Measurements from ENCODE around the gene WDR45B. TPM values are rescaled to one million over a fixed set of nuclear protein-coding genes. Genes with fewer than 3 reads are reported as not detected.

Gene WDR45B
- total and polyA plus RNA-seq, 2 donors (not counting 1 experiment from before 2014, with no cell fraction given): 54.3 to 72.7 TPM

DNA sequence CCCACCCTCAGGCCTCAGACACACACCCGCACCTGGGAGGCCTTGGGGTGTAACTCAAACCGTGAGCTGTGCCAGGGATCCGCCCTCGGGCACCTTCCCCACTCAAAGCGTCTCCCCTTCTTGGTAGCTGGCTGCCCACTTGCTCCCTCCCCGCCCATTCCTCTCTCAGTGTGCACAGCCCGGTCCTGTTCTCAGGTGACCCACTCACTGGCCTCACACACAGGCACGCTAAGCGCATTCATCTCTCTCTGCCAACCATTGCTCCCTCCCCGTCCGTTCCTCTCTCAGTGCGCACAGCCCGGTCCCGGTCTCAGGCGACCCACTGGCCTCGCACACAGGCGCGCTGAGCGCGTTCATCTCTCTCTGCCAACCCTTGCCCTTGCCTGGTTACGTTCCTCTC is 20.8 kb downstream of the WDR45B start:
- TF ChIP-seq EZH2 (IDR thresholded peaks at IDR 0.05; ENCODE audit: borderline replicate concordance, insufficient read depth, low read depth, low read length, poor library complexity, severe bottlenecking) (no peak), CTCF (IDR thresholded peaks at IDR 0.05) (no peak)
- intact Hi-C loops (cut with micrococcal nuclease): no loop called here
- Histone ChIP-seq H3K9ac (ENCODE audit: low read length) (no peak overlapping the region), H3K4me2 (replicated peaks; ENCODE audit: low read depth, low read length, poor library complexity, severe bottlenecking) (no peak overlapping the region), H3K27ac (ENCODE audit: low read length in 2 of 2) (no peak overlapping the region), H3K4me1 (ENCODE audit: control insufficient read depth in 2 of 2, insufficient read depth in 2 of 2, low read length in 2 of 2) (no peaks in the 10 kb centered on the region), H3K27me3 (replicated peaks in 1 of 4; ENCODE audit: control extremely low read depth in 1 of 4, control insufficient read depth in 3 of 4, insufficient read depth in 4 of 4, low read length in 3 of 4) (no peaks in the 10 kb centered on the region), H3K4me3 (ENCODE audit: control extremely low read depth in 1 of 5, extremely low read depth in 1 of 5, insufficient read depth in 1 of 5, low read depth in 2 of 5, low read length in 4 of 5) (no peak overlapping the region), H3K36me3 (replicated peaks in 1 of 2; ENCODE audit: control extremely low read depth in 1 of 2, control insufficient read depth in 1 of 2, extremely low read depth in 1 of 2, insufficient read depth in 2 of 2, low read length in 1 of 2) (peaks cover 0 to 67% of the 10 kb centered on the region in 2 experiments), H3K9me3 (ENCODE audit: control extremely low read depth in 1 of 3, control insufficient read depth in 2 of 3, insufficient read depth in 1 of 3, low read length in 2 of 3) (no peaks in the 10 kb centered on the region), H2AFZ (ENCODE audit: insufficient read depth, low read depth, low read length, poor library complexity, severe bottlenecking) (no peak overlapping the region), H4K20me1 (ENCODE audit: control insufficient read depth, insufficient read depth, low read length, poor library complexity, severe bottlenecking) (peaks cover 37% of the 10 kb centered on the region), H3K79me2 (ENCODE audit: control insufficient read depth, insufficient read depth, low read length) (peaks cover 28% of the 10 kb centered on the region)
- Mint-ChIP-seq H3K9me3 (ENCODE audit: insufficient read depth) (no peaks in the 10 kb centered on the region), H3K4me1 (no peaks in the 10 kb centered on the region), H3K27ac (no peak overlapping the region), H3K4me3 (no peak overlapping the region), H3K27me3 (no peaks in the 10 kb centered on the region)
- ChIA-PET CTCF (no interaction called here), POLR2A (no interaction called here)
- ATAC-seq (ENCODE audit: low read depth) (no peak), DNase-seq (no peak)
- WGBS (ENCODE audit: insufficient coverage): 98% methylated on average over 21 of the region's 21 CpGs

DNA sequence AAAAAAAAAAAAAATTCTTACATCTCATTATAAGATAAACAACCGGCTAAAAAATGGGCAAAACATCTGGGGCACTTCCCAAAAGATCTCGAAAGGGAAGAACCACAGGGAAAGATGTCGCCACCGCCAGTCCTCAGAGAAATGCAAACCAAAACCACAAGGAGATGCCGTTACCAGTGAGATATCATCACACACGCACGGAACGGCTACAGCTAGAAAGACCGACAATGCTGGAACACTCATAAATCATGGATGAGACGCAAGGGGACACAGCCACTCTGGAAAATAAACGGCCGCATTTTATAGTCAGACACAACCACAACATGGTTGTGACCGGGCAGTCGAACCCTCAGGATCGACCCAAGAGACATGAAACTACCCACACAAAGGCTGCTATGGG is 24.5 kb downstream of the WDR45B start:
- Histone ChIP-seq H3K9me3 (ENCODE audit: control extremely low read depth in 1 of 3, control insufficient read depth in 2 of 3, insufficient read depth in 1 of 3, low read length in 2 of 3) (no peaks in the 10 kb centered on the region), H3K4me2 (replicated peaks; ENCODE audit: low read depth, low read length, poor library complexity, severe bottlenecking) (no peak overlapping the region), H3K9ac (ENCODE audit: low read length) (no peak overlapping the region), H3K36me3 (replicated peaks in 1 of 2; ENCODE audit: control extremely low read depth in 1 of 2, control insufficient read depth in 1 of 2, extremely low read depth in 1 of 2, insufficient read depth in 2 of 2, low read length in 1 of 2) (peaks cover 0 to 79% of the 10 kb centered on the region in 2 experiments), H3K27me3 (replicated peaks in 1 of 4; ENCODE audit: control extremely low read depth in 1 of 4, control insufficient read depth in 3 of 4, insufficient read depth in 4 of 4, low read length in 3 of 4) (no peaks in the 10 kb centered on the region), H3K27ac (ENCODE audit: low read length in 2 of 2) (no peak overlapping the region), H3K4me1 (ENCODE audit: control insufficient read depth in 2 of 2, insufficient read depth in 2 of 2, low read length in 2 of 2) (no peaks in the 10 kb centered on the region), H3K4me3 (ENCODE audit: control extremely low read depth in 1 of 5, extremely low read depth in 1 of 5, insufficient read depth in 1 of 5, low read depth in 2 of 5, low read length in 4 of 5) (no peak overlapping the region), H2AFZ (ENCODE audit: insufficient read depth, low read depth, low read length, poor library complexity, severe bottlenecking) (no peak overlapping the region), H3K79me2 (ENCODE audit: control insufficient read depth, insufficient read depth, low read length) (no peaks in the 10 kb centered on the region), H4K20me1 (ENCODE audit: control insufficient read depth, insufficient read depth, low read length, poor library complexity, severe bottlenecking) (peaks cover 2% of the 10 kb centered on the region)
- H3K27me3 Mint-ChIP-seq: no peaks in the 10 kb centered on the region
- ChIA-PET POLR2A (no interaction called here), CTCF (no interaction called here)
- ATAC-seq (ENCODE audit: low read depth) (no peak), DNase-seq (no peak)
- WGBS (ENCODE audit: insufficient coverage): 90% methylated on average over 15 of the region's 15 CpGs
- no peak overlapping the region for H3K27ac Mint-ChIP-seq
- TF ChIP-seq CTCF (IDR thresholded peaks at IDR 0.05) (no peak), EZH2 (IDR thresholded peaks at IDR 0.05; ENCODE audit: borderline replicate concordance, insufficient read depth, low read depth, low read length, poor library complexity, severe bottlenecking) (no peak)
- intact Hi-C loops (cut with micrococcal nuclease): no loop called here
- H3K4me3 Mint-ChIP-seq: no peak overlapping the region
- no peaks in the 10 kb centered on the region for H3K4me1 Mint-ChIP-seq
- H3K9me3 Mint-ChIP-seq (ENCODE audit: insufficient read depth): no peaks in the 10 kb centered on the region
